ENCODE data around the gene FOXN4.

- TF ChIP-seq CTCF (IDR thresholded peaks at IDR 0.05 in 4 of 5, conservative IDR thresholded peaks at IDR 0.05 in 1 of 5) (no peak), POLR2A (IDR thresholded peaks at IDR 0.05) (no peak)
Observed at GRCh38 chr12:109288571-109288970, 20.5 kb downstream of the FOXN4 start.

Measured in gastrocnemius medialis (tissue), 4 donors.